Endothelial cell of umbilical vein (primary cell): ENCODE results near the gene VKORC1. TPM values are rescaled to one million over a fixed set of nuclear protein-coding genes. Genes with fewer than 3 reads are reported as not detected.
A peak's percentile ranks its signal among the peaks of the same experiment; 100 is the strongest.

Experiments used
- BruUV-seq: library from RNA; stranded (reverse); fragments of 400-500 nt; replicated peaks from 2 replicates; lab custom pipeline; 2021; lab: Mats Ljungman, UMichigan
- CTCF ChIA-PET: fragments of 300-600, 350-600 bp; sonication (Branson Sonifier 250); formaldehyde crosslinking; loops from one replicate; lab custom pipeline; 2021; ENCODE audit warnings: antibody characterized with exemption, inconsistent platforms; lab: Charles Lee
- POLR2A ChIA-PET: fragments of 300-600, 350-600 bp; sonication (Branson Sonifier 250); formaldehyde crosslinking; loops from one replicate; lab custom pipeline; 2021; ENCODE audit warnings: antibody characterized with exemption, inconsistent platforms; lab: Charles Lee
- DNase-seq: peaks from one replicate; pipeline ENCODE4 v3.0.0-alpha.2; 2011; ENCODE audit warnings: low read depth, low spot score
- FAIRE-seq: peaks from 2 replicates; lab custom pipeline; 2011; peaks lifted over from hg19 to GRCh38; lab: Jason Lieb, UNC
- H2AFZ ChIP-seq: 2 replicates; pipeline ENCODE4 v1.6.0; 2012; ENCODE audit warnings: low read depth, low read length, control low read depth, inconsistent platforms
- H3K27ac ChIP-seq: 2 replicates; pipeline ENCODE4 v1.5.1; 2011; ENCODE audit warnings: low read depth, mild to moderate bottlenecking, control low read depth, low read length, moderate library complexity; ENCODE audit not compliant: insufficient read depth
- H3K27me3 ChIP-seq, 2 experiments: 2 replicates each; pipeline versions ENCODE4 v1.6.0 to v1.6.1; 2011; ENCODE audit warnings: low read length in 2 of 2, mixed read lengths in 1 of 2; ENCODE audit not compliant: control insufficient read depth in 2 of 2, insufficient read depth in 2 of 2
- H3K36me3 ChIP-seq, 2 experiments: 2 replicates in 1 of 2; 3 replicates in 1 of 2; pipeline ENCODE4 v1.5.1; 2011; ENCODE audit warnings: low read length in 2 of 2, mild to moderate bottlenecking in 1 of 2, moderate library complexity in 1 of 2; ENCODE audit not compliant: control insufficient read depth in 2 of 2, insufficient read depth in 2 of 2; ENCODE audit errors: extremely low read depth in 1 of 2
- H3K4me1 ChIP-seq: 3 replicates; pipeline ENCODE4 v1.5.1; 2011; ENCODE audit warnings: mild to moderate bottlenecking, low read length; ENCODE audit not compliant: control insufficient read depth, insufficient read depth; ENCODE audit errors: extremely low read depth
- H3K4me2 ChIP-seq: 2 replicates; pipeline ENCODE4 v1.6.1; 2011; ENCODE audit warnings: low read length, control low read depth, mixed read lengths; ENCODE audit not compliant: insufficient read depth
- H3K4me3 ChIP-seq, 3 experiments: fragments of 200-600 bp in 1 of 3; sonication (generic), shearing (Covaris generic) in 1 of 3; replicated peaks in 1 of 3; 2 replicates each; pipeline ENCODE4 v1.5.1; 2011 to 2016; ENCODE audit warnings: control low read depth in 3 of 3, low read length in 3 of 3, mild to moderate bottlenecking in 2 of 3, inconsistent platforms in 1 of 3, low read depth in 1 of 3, moderate library complexity in 1 of 3; ENCODE audit not compliant: insufficient read depth in 1 of 3
- H3K79me2 ChIP-seq: 2 replicates; pipeline ENCODE4 v1.6.0; 2012; ENCODE audit warnings: low read length, inconsistent platforms; ENCODE audit not compliant: control insufficient read depth, insufficient read depth
- H3K9ac ChIP-seq: replicated peaks from 2 replicates; pipeline ENCODE3; 2011; ENCODE audit warnings: low read length, control low read depth; ENCODE audit not compliant: insufficient read depth; ENCODE audit errors: extremely low read depth
- H3K9me1 ChIP-seq: replicated peaks from 3 replicates; pipeline ENCODE4 v1.6.0; 2011; ENCODE audit warnings: mild to moderate bottlenecking, low read length; ENCODE audit not compliant: control insufficient read depth, insufficient read depth; ENCODE audit errors: extremely low read depth
- H3K9me3 ChIP-seq: replicated peaks from 2 replicates; pipeline ENCODE4 v1.5.1; 2012; ENCODE audit warnings: low read length, inconsistent platforms; ENCODE audit not compliant: control insufficient read depth, insufficient read depth
- H4K20me1 ChIP-seq: replicated peaks from 2 replicates; pipeline ENCODE3; 2011; ENCODE audit warnings: mild to moderate bottlenecking, low read length; ENCODE audit not compliant: control insufficient read depth, insufficient read depth; ENCODE audit errors: extremely low read depth
- CTCF ChIP-seq, 2 donors: IDR thresholded peaks; 1 replicate in 1 of 2; 2 replicates in 1 of 2; pipeline ENCODE4 v1.5.1; 2011; ENCODE audit warnings: low read length in 2 of 2, mild to moderate bottlenecking in 2 of 2, moderate library complexity in 2 of 2, control low read depth in 1 of 2, inconsistent platforms in 1 of 2, low read depth in 1 of 2; ENCODE audit not compliant: insufficient read depth in 1 of 2; ENCODE audit errors: extremely low read depth in 1 of 2
- EZH2 ChIP-seq: IDR thresholded peaks from 2 replicates; pipeline ENCODE4 v1.6.1; 2012; ENCODE audit warnings: borderline replicate concordance, low read depth, mild to moderate bottlenecking, moderate library complexity, low read length, inconsistent platforms; ENCODE audit not compliant: severe bottlenecking
- FOS ChIP-seq: IDR thresholded peaks from 2 replicates; pipeline ENCODE4 v1.6.1; 2011; ENCODE audit warnings: mild to moderate bottlenecking, low read length, moderate library complexity, borderline replicate concordance; ENCODE audit not compliant: insufficient read depth
- GATA2 ChIP-seq: IDR thresholded peaks from 2 replicates; pipeline ENCODE4 v1.7.0; 2011; ENCODE audit warnings: low read depth, mild to moderate bottlenecking, moderate library complexity, mixed read lengths, low read length; ENCODE audit not compliant: insufficient read length, insufficient read depth
- JUN ChIP-seq: IDR thresholded peaks from 2 replicates; pipeline ENCODE4 v1.6.1; 2011; ENCODE audit warnings: borderline replicate concordance, low read depth; ENCODE audit not compliant: insufficient read length, insufficient read depth
- MAX ChIP-seq: IDR thresholded peaks from 2 replicates; pipeline ENCODE4 v1.6.1; 2011; ENCODE audit not compliant: insufficient read depth, insufficient read length
- MYC ChIP-seq: IDR thresholded peaks from one replicate; pipeline ENCODE4 v1.6.1; 2011; ENCODE audit warnings: mild to moderate bottlenecking, low read depth, low read length
- POLR2A ChIP-seq: IDR thresholded peaks from 2 replicates; pipeline ENCODE4 v1.6.1; 2012; ENCODE audit warnings: low read depth, mild to moderate bottlenecking, control low read depth, low read length
- POLR2AphosphoS5 ChIP-seq: IDR thresholded peaks from 2 replicates; pipeline ENCODE4 v1.6.1; 2012; ENCODE audit warnings: low read depth, mild to moderate bottlenecking, control low read depth, low read length, moderate library complexity; ENCODE audit not compliant: insufficient read depth
- dilution Hi-C: fragments of 300-500 bp; cut with MboI; formaldehyde crosslinking; loops from one replicate; pipeline ENCODE4 v1.15.0; 2019; ENCODE audit warnings: low sequenced_read_pairs; ENCODE audit not compliant: extremely low pct_ligation_motif_present
- intact Hi-C: fragments of 100-400 bp; cut with micrococcal nuclease; formaldehyde crosslinking; loops from one replicate; pipeline ENCODE4 v1.10.0; 2022
- polyA plus RNA-seq, 4 experiments: library from polyadenylated mRNA; depleted of rRNA in 3 of 4; stranded (reverse) in 3 of 4; unstranded in 1 of 4; fragments of >200 nt; gene quantifications; 2 replicates each; pipeline versions ENCODE4 v1.2.1 to v1.2.3, GENCODE V29; 2011 to 2012; ENCODE audit warnings: missing spikeins in 1 of 4
- total RNA-seq: library from RNA; stranded (reverse); gene quantifications from 2 replicates; pipeline ENCODE4 v1.2.3, GENCODE V29; 2021

The VKORC1 gene
- total and polyA plus RNA-seq, 2 donors (not counting 3 experiments of a cell fraction or from before 2014, with no cell fraction given), result 93.5 to 586 TPM

GRCh38 chr16:31111881-31112466, 17.4 kb upstream of the VKORC1 start:
- no peak overlapping the region for H3K4me2 ChIP-seq
- no peak overlapping the region for H3K27ac ChIP-seq
- H3K4me1 ChIP-seq, result peaks cover 12% of the 10 kb centered on the region
- TSS peak; percentile 16 for BruUV-seq
- H3K79me2 ChIP-seq, result peaks cover 11% of the 10 kb centered on the region
- CTCF ChIA-PET, result no interaction called here
- no peaks in the 10 kb centered on the region for H3K9me1 ChIP-seq
- H3K9me3 ChIP-seq, result no peaks in the 10 kb centered on the region
- no peak overlapping the region for H3K4me3 ChIP-seq
- H3K9ac ChIP-seq, result no peak overlapping the region
- H4K20me1 ChIP-seq, result no peaks in the 10 kb centered on the region
- DNase-seq (no peak), FAIRE-seq (no peak)
- H3K36me3 ChIP-seq, result peaks cover 10 to 31% of the 10 kb centered on the region in 2 experiments
- no peak for TF ChIP-seq GATA2
- TF ChIP-seq FOS, result no peak
- TF ChIP-seq EZH2, result no peak
- no peak for TF ChIP-seq CTCF (IDR thresholded peaks at IDR 0.05; ENCODE audit: extremely low read depth in 1 of 2, insufficient read depth in 1 of 2, low read depth in 1 of 2, low read length in 2 of 2)
- TF ChIP-seq MAX, result no peak
- no peak for TF ChIP-seq MYC
- no peak for TF ChIP-seq POLR2A
- TF ChIP-seq JUN, result no peak
- TF ChIP-seq POLR2AphosphoS5, result no peak
- POLR2A ChIA-PET, result no interaction called here
- dilution Hi-C loops (no loop called here), intact Hi-C loops (no loop called here)
- H2AFZ ChIP-seq, result no peak overlapping the region
- H3K27me3 ChIP-seq, result no peaks in the 10 kb centered on the region
